T-helper 17 cell (primary cell): ENCODE results near the gene KBTBD4. TPM values are rescaled to one million over a fixed set of nuclear protein-coding genes. Genes with fewer than 3 reads are reported as not detected.

Experiments used
- ATAC-seq: fragments of 150-1000 bp; cut with Tn5 transposase; 2 replicates; pipeline ENCODE4 v1.10.0; 2021; ENCODE audit warnings: mild to moderate bottlenecking, moderate library complexity
- DNase-seq, 3 donors: peaks; one replicate each; pipeline versions ENCODE4 v3.0.0 to v3.0.0-alpha.2; 2020 to 2021
- H3K9me3 ChIP-seq: one replicate; pipeline ENCODE4 v1.7.0; 2013; ENCODE audit warnings: low read length, mild to moderate bottlenecking; ENCODE audit not compliant: control insufficient read depth, poor library complexity, severe bottlenecking
- H3K27ac Mint-ChIP-seq: one replicate; pipeline ENCODE4 v1.8.0; 2022; ENCODE audit warnings: mild to moderate bottlenecking, moderate library complexity, mixed read lengths
- H3K27me3 Mint-ChIP-seq: one replicate; pipeline ENCODE4 v1.8.0; 2022; ENCODE audit warnings: mixed read lengths
- H3K36me3 Mint-ChIP-seq: one replicate; pipeline ENCODE4 v1.8.0; 2022; ENCODE audit warnings: low read depth, mixed read lengths
- H3K4me1 Mint-ChIP-seq: one replicate; pipeline ENCODE4 v1.8.0; 2022; ENCODE audit warnings: mild to moderate bottlenecking, mixed read lengths
- H3K4me3 Mint-ChIP-seq: one replicate; pipeline ENCODE4 v1.8.0; 2022; ENCODE audit warnings: mild to moderate bottlenecking, moderate library complexity, mixed read lengths
- total RNA-seq, 4 donors: library from RNA in 2 of 4; stranded (reverse) in 2 of 4; gene quantifications; one replicate each; pipeline ENCODE4 v1.2.3 and lab custom pipeline; 2022 to 2026

Gene KBTBD4
- total RNA-seq, 2 donors from 2014 or later, result 20.0 to 23.7 TPM

GRCh38 chr11:47587039-47587716 is 8.4 kb upstream of the KBTBD4 start:
- H3K4me1 Mint-ChIP-seq, result peaks cover 6% of the 10 kb centered on the region

GRCh38 chr11:47586098-47586855 is 7.5 kb upstream of the KBTBD4 start, which contains the start of gene FAM180B:
Gene FAM180B, plus strand, starts transcription at chr11:47586678. Its CDS starts 91 bp downstream, at chr11:47586769.
- Mint-ChIP-seq H3K36me3 (peaks cover 10% of the 10 kb centered on the region), H3K4me1 (peaks cover 6% of the 10 kb centered on the region), H3K27ac (peak within 1 kb of the TSS; percentile 47), H3K27me3 (no peaks in the 10 kb centered on the region), H3K4me3 (no peak within 1 kb of the TSS)
- DNase-seq (no peak), ATAC-seq (no peak)
- no peaks in the 10 kb centered on the region for H3K9me3 ChIP-seq

More at GRCh38 chr11:47587039-47587716, 8.4 kb upstream of the KBTBD4 start:
- ATAC-seq, result no peak
- no peaks in the 10 kb centered on the region for H3K9me3 ChIP-seq
- no peak overlapping the region for H3K4me3 Mint-ChIP-seq
- no peak overlapping the region for H3K27ac Mint-ChIP-seq
- peaks cover 10% of the 10 kb centered on the region for H3K36me3 Mint-ChIP-seq
- no peaks in the 10 kb centered on the region for H3K27me3 Mint-ChIP-seq
- DNase-seq, result no peak

GRCh38 chr11:47583844-47584243 is 5.1 kb upstream of the KBTBD4 start:
- Mint-ChIP-seq H3K27me3 (no peaks in the 10 kb centered on the region), H3K4me1 (peaks cover 16% of the 10 kb centered on the region), H3K4me3 (no peak overlapping the region), H3K27ac (peak overlapping the region; percentile 75), H3K36me3 (peaks cover 12% of the 10 kb centered on the region)
- no peaks in the 10 kb centered on the region for H3K9me3 ChIP-seq
- ATAC-seq, result no peak
- DNase-seq, result no peak

DNA sequence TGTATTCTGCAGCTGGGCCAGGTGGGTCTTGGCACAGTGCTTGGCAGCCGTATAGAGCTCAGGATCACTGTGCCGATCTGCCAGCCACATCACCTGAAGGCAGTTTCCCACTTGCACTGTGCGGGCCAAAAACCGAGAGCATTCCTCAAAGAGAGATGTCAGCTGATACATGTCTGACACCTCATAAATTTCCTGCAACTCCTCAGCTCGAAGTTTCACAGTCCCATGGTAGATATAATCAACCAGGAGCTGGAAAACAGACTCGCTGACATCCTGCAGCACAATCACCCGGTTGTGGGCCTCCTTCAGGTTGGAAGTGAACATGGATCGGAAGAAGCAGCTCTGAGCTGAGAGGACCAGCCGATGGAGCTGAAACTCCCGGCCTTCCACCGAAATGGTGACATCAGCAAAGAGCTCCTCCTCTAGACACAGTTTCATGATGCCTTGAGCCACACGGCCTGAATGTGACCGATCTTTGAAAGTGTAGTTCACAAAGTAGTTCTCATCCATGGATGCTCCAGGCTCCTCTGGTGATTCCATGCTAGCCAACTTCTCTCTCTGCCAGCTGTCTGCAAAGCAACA is 1.2 kb downstream of the KBTBD4 start:
- Mint-ChIP-seq H3K4me3 (peak overlapping the region; percentile 98), H3K27me3 (no peaks in the 10 kb centered on the region), H3K27ac (peak overlapping the region; percentile 97), H3K36me3 (peaks cover 5% of the 10 kb centered on the region), H3K4me1 (peaks cover 28% of the 10 kb centered on the region)
- no peak for ATAC-seq
- no peak for DNase-seq
- H3K9me3 ChIP-seq, result no peaks in the 10 kb centered on the region

- DNase-seq (no peak), ATAC-seq (no peak)
- peaks cover 17% of the 10 kb centered on the region for H3K4me1 Mint-ChIP-seq
- H3K4me3 Mint-ChIP-seq, result no peak overlapping the region
- peaks cover 2% of the 10 kb centered on the region for H3K36me3 Mint-ChIP-seq
- no peak overlapping the region for H3K27ac Mint-ChIP-seq
- H3K9me3 ChIP-seq, result no peaks in the 10 kb centered on the region
- no peaks in the 10 kb centered on the region for H3K27me3 Mint-ChIP-seq
Measured at GRCh38 chr11:47573321-47573720, 5.4 kb downstream of the KBTBD4 start.

- Mint-ChIP-seq H3K4me3 (no peak overlapping the region), H3K4me1 (peaks cover 16% of the 10 kb centered on the region), H3K27ac (no peak overlapping the region), H3K27me3 (no peaks in the 10 kb centered on the region), H3K36me3 (peaks cover 2% of the 10 kb centered on the region)
- DNase-seq, result no peak
- ATAC-seq, result no peak
- no peaks in the 10 kb centered on the region for H3K9me3 ChIP-seq
Measured at GRCh38 chr11:47572715-47573255, 6.0 kb downstream of the KBTBD4 start.

DNA sequence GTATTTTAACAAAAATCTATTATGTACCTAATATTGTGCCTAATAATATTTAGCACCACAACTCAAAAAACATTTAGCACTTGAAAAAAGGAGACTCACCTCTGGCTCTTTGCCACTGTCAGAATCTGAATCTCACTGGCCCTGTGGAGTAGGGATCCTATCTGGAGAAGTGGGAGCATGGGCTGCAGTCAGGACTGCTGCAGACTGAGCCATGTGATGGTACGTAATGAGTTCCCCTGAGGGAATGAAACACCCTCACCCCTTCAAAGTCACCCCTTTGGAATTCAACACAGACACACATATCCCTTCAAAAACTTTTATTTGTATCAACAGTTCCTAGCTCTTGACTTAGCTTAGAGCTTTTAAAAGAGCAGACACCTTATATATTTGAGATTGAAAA is 6.9 kb downstream of the KBTBD4 start:
- no peak for DNase-seq
- Mint-ChIP-seq H3K4me1 (peaks cover 10% of the 10 kb centered on the region), H3K27me3 (no peaks in the 10 kb centered on the region), H3K27ac (no peak overlapping the region), H3K4me3 (no peak overlapping the region), H3K36me3 (peaks cover 2% of the 10 kb centered on the region)
- ATAC-seq, result no peak
- no peaks in the 10 kb centered on the region for H3K9me3 ChIP-seq

GRCh38 chr11:47571357-47571729 is 7.4 kb downstream of the KBTBD4 start:
- Mint-ChIP-seq H3K27ac (no peak overlapping the region), H3K27me3 (no peaks in the 10 kb centered on the region), H3K4me1 (peaks cover 14% of the 10 kb centered on the region), H3K36me3 (peaks cover 2% of the 10 kb centered on the region), H3K4me3 (no peak overlapping the region)
- DNase-seq, result no peak
- no peak for ATAC-seq
- no peaks in the 10 kb centered on the region for H3K9me3 ChIP-seq

GRCh38 chr11:47570651-47571356 is 8.0 kb downstream of the KBTBD4 start:
- DNase-seq (no peak), ATAC-seq (no peak)
- Mint-ChIP-seq H3K27me3 (no peaks in the 10 kb centered on the region), H3K27ac (peak overlapping the region; percentile 67), H3K4me1 (peaks cover 17% of the 10 kb centered on the region), H3K4me3 (no peak overlapping the region), H3K36me3 (no peaks in the 10 kb centered on the region)
- H3K9me3 ChIP-seq, result no peaks in the 10 kb centered on the region

DNA sequence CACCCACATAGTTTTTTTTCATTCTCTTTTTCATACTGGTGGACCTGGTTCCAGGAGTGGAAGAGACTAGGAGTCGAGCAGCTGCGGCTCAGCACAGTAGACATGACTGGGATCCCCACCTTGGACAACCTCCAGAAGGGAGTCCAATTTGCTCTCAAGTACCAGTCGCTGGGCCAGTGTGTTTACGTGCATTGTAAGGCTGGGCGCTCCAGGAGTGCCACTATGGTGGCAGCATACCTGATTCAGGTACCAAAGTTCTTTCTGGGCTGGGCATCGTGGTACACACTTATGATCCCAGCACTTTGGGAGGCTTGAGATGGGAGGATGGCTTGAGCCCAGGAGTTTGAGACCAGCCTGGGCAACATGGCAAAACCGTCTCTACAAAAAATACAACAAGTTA is 9.1 kb downstream of the KBTBD4 start:
- Mint-ChIP-seq H3K36me3 (no peaks in the 10 kb centered on the region), H3K4me3 (no peak overlapping the region), H3K27me3 (no peaks in the 10 kb centered on the region), H3K27ac (peak overlapping the region; percentile 67), H3K4me1 (peaks cover 20% of the 10 kb centered on the region)
- ATAC-seq (no peak), DNase-seq (no peak)
- no peaks in the 10 kb centered on the region for H3K9me3 ChIP-seq

DNA sequence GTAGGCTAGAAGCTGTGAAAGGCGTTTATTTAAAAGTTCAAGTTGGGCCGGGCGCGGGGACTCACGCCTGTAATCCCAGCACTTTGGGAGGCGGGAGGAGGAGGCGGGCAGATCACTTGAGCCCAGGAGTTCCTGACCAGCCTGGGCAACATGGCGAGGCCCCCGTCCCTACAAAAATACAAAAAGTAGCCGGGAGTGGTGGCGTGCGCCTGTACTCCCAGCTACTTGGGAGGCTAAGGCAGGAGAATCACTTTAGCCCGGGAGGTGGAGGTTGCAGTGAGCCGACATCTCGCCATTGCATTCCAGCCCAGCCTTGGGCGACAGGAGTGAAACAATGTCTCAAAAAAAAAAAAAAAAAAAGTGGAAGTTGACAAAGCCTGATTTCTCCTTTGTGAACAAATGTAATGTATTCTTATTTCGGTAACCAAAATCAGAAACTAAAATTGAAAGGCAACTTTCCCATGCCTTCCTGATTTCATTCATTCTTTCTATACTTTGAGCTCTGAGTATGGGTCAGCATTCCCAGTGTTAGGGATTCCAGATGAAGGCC is 12.5 kb downstream of the KBTBD4 start:
- DNase-seq (no peak), ATAC-seq (no peak)
- H3K4me1 Mint-ChIP-seq, result peaks cover 12% of the 10 kb centered on the region
- H3K27ac Mint-ChIP-seq, result no peak overlapping the region
- H3K27me3 Mint-ChIP-seq, result no peaks in the 10 kb centered on the region
- H3K36me3 Mint-ChIP-seq, result no peaks in the 10 kb centered on the region
- peak overlapping the region; percentile 84 for H3K4me3 Mint-ChIP-seq
- no peaks in the 10 kb centered on the region for H3K9me3 ChIP-seq

DNA sequence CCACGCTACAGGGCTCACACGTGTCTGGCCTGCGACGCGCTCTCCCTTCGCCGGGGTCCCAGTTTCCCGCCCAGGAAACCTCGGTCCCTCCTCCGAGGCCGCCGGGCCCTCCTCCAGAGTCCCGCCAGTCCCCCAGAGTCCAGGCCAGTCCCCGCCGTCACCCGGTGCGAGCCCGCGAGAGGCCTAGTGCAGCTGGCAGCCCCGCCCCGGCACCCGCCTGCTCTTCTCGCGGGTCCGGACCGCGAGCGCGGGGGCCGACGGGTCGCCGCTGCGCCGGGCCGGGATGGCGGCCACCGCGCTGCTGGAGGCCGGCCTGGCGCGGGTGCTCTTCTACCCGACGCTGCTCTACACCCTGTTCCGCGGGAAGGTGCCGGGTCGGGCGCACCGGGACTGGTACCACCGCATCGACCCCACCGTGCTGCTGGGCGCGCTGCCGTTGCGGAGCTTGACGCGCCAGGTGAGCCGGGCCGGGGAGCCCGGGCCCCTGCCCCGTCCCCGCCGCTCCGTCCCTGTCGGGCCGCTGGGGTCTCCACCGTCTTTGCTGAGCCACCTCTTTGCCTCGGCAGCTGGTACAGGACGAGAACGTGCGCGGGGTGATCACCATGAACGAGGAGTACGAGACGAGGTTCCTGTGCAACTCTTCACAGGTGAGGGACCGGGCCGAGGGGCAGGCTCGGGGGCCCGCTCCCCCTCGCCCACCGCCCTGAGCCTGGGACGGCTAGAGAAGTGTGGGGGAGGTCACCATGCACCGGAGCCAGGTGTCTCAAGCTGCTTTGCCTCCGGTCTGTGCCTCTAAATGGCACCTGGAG is 13.2 kb downstream of the KBTBD4 start, which contains the start of gene PTPMT1:
TSS of gene PTPMT1 (plus strand) at position 260 of the 809 bp plus-strand sequence. CDS start at position 284, 24 bp downstream.
- Mint-ChIP-seq H3K36me3 (no peaks in the 10 kb centered on the region), H3K4me1 (peaks cover 12% of the 10 kb centered on the region), H3K4me3 (peak within 1 kb of the TSS; percentile 84), H3K27me3 (no peaks in the 10 kb centered on the region), H3K27ac (peak within 1 kb of the TSS; percentile 72)
- peak; percentile 89 for ATAC-seq
- H3K9me3 ChIP-seq, result no peaks in the 10 kb centered on the region
- DNase-seq, result peak; percentile 45 to 54 (median 51)
